HCT116 (cell line): ENCODE data around the gene KHDRBS2. TPM values are rescaled to one million over a fixed set of nuclear protein-coding genes. Genes with fewer than 3 reads are reported as not detected.

ENCODE experiments used
- ATAC-seq: fragments of 200-7000 bp; cut with Tn5 transposase; 2 replicates; pipeline ENCODE4 v1.9.1; 2020; ENCODE audit warnings: mild to moderate bottlenecking, moderate library complexity
- BruUV-seq: library from RNA; stranded (reverse); fragments of 400-500 nt; replicated peaks from 2 replicates; lab custom pipeline; 2021; lab: Mats Ljungman, UMichigan
- CTCF ChIA-PET: fragments of 300-600 bp; sonication (Branson Sonifier 250); formaldehyde crosslinking; loops from one replicate; lab custom pipeline; 2021; ENCODE audit warnings: antibody characterized with exemption; lab: Charles Lee
- POLR2A ChIA-PET: fragments of 300-600, 350-600 bp; sonication (Branson Sonifier 250); formaldehyde crosslinking; loops from one replicate; lab custom pipeline; 2021; ENCODE audit warnings: antibody characterized with exemption; lab: Charles Lee
- RAD21 ChIA-PET, 2 experiments: fragments of 300-600 bp; sonication (Branson Sonifier 250); formaldehyde crosslinking; loops; one replicate each; lab custom pipeline; 2023; ENCODE audit warnings: low total read pairs in 2 of 2; ENCODE audit not compliant: uncharacterized antibody in 2 of 2, unreplicated experiment in 2 of 2, low non-redundant PET in 1 of 2; lab: Charles Lee
- DNase-seq: peaks from one replicate; pipeline ENCODE4 v3.0.0-alpha.2; 2010; ENCODE audit warnings: low read depth, low spot score
- H2AFZ ChIP-seq: fragments of 200-600 bp; shearing (Covaris generic), sonication (generic); 2 replicates; pipeline ENCODE4 v1.6.1; 2017; ENCODE audit warnings: low read depth, mixed run types, mixed read lengths, antibody characterized with exemption, low read length; ENCODE audit not compliant: poor library complexity, severe bottlenecking
- H3K27ac ChIP-seq: 2 replicates; pipeline ENCODE4 v1.5.1; 2012; ENCODE audit warnings: low read depth, low read length
- H3K27me3 ChIP-seq: fragments of 200-600 bp; sonication (generic); 2 replicates; pipeline ENCODE4 v1.6.1; 2016; ENCODE audit warnings: mixed run types, low read length, mixed read lengths; ENCODE audit not compliant: insufficient read depth
- H3K36me3 ChIP-seq, 2 experiments: fragments of 200-500 bp in 1 of 2; fragments of 200-600 bp in 1 of 2; sonication (Bioruptor generic) in 1 of 2; sonication (generic) in 1 of 2; 2 replicates each; pipeline versions ENCODE4 v1.5.1 to v1.6.1; 2014 to 2016; ENCODE audit warnings: low read length in 2 of 2, inconsistent platforms in 1 of 2, mixed read lengths in 1 of 2, mixed run types in 1 of 2; ENCODE audit not compliant: insufficient read depth in 2 of 2, control insufficient read depth in 1 of 2
- H3K4me1 ChIP-seq, 2 experiments: fragments of 200-600 bp in 1 of 2; sonication (generic) in 1 of 2; 2 replicates each; pipeline versions ENCODE4 v1.5.1 to v1.6.1; 2012 to 2017; ENCODE audit warnings: low read length in 2 of 2, inconsistent platforms in 1 of 2, mild to moderate bottlenecking in 1 of 2, mixed read lengths in 1 of 2, mixed run types in 1 of 2, moderate library complexity in 1 of 2; ENCODE audit not compliant: insufficient read depth in 2 of 2, control insufficient read depth in 1 of 2
- H3K4me2 ChIP-seq: fragments of 200-600 bp; sonication (generic); 2 replicates; pipeline ENCODE4 v1.6.1; 2017; ENCODE audit warnings: mixed run types, low read length, mixed read lengths
- H3K4me3 ChIP-seq, 2 experiments: fragments of 200-600 bp in 1 of 2; sonication (generic) in 1 of 2; replicated peaks in 1 of 2; 2 replicates each; pipeline ENCODE4 v1.5.1; 2011 to 2016; ENCODE audit warnings: low read length in 2 of 2, control low read depth in 1 of 2, low read depth in 1 of 2, mild to moderate bottlenecking in 1 of 2, mixed read lengths in 1 of 2, mixed run types in 1 of 2
- H3K79me2 ChIP-seq: fragments of 200-600 bp; sonication (generic); 2 replicates; pipeline ENCODE4 v1.6.1; 2017; ENCODE audit warnings: mild to moderate bottlenecking, mixed run types, low read length, moderate library complexity, mixed read lengths; ENCODE audit not compliant: insufficient read depth
- H3K9ac ChIP-seq: fragments of 200-600 bp; sonication (generic); 2 replicates; pipeline ENCODE4 v1.6.1; 2016; ENCODE audit warnings: low read length, mixed read lengths
- H3K9me2 ChIP-seq: fragments of 200-600 bp; sonication (generic), shearing (Covaris generic); 2 replicates; pipeline ENCODE4 v1.6.1; 2017; ENCODE audit warnings: mixed run types, mild to moderate bottlenecking, moderate library complexity; ENCODE audit not compliant: insufficient read depth
- H3K9me3 ChIP-seq, 2 experiments: fragments of 200-500 bp in 1 of 2; fragments of 200-600 bp in 1 of 2; sonication (Bioruptor generic) in 1 of 2; sonication (generic) in 1 of 2; 2 replicates each; pipeline ENCODE4 v1.6.1; 2014 to 2017; ENCODE audit warnings: low read length in 2 of 2, mixed read lengths in 2 of 2, inconsistent platforms in 1 of 2, low read depth in 1 of 2, mild to moderate bottlenecking in 1 of 2, mixed run types in 1 of 2, moderate library complexity in 1 of 2; ENCODE audit not compliant: control insufficient read depth in 1 of 2, insufficient read depth in 1 of 2
- H4K20me1 ChIP-seq: fragments of 200-600 bp; sonication (generic), shearing (Covaris generic); 2 replicates; pipeline ENCODE4 v1.6.1; 2017; ENCODE audit warnings: mixed run types, mild to moderate bottlenecking, moderate library complexity; ENCODE audit not compliant: insufficient read depth
- EZH2 ChIP-seq: fragments of 200-600 bp; sonication (generic); IDR thresholded peaks from 2 replicates; pipeline ENCODE4 v1.6.1; 2017; ENCODE audit warnings: antibody characterized with exemption, mixed run types
- ZFX ChIP-seq: fragments of 450-650 bp; IDR thresholded peaks from 2 replicates; pipeline ENCODE4 v1.6.1; 2017
- intact Hi-C: fragments of 100-400 bp; cut with micrococcal nuclease; formaldehyde crosslinking; loops from 2 replicates; pipeline ENCODE4 v1.10.0; 2022
- total RNA-seq: library from RNA; stranded (reverse); gene quantifications from one replicate; pipeline ENCODE4 v1.2.1, GENCODE V29; 2021; ENCODE audit not compliant: unreplicated experiment
- TF ChIP-seq, protein P1 (sequence below): IDR thresholded peaks from 2 replicates; pipeline ENCODE4 v1.6.1; 2012
- TF ChIP-seq, protein P2 (sequence below): IDR thresholded peaks from 2 replicates; pipeline ENCODE4 v1.6.1; 2011; ENCODE audit warnings: mild to moderate bottlenecking, low read length, moderate library complexity; ENCODE audit not compliant: insufficient replicate concordance; ENCODE audit errors: extremely low read depth

KHDRBS2 gene
- total RNA-seq, 1 experiment from 2014 or later: not detected

DNA sequence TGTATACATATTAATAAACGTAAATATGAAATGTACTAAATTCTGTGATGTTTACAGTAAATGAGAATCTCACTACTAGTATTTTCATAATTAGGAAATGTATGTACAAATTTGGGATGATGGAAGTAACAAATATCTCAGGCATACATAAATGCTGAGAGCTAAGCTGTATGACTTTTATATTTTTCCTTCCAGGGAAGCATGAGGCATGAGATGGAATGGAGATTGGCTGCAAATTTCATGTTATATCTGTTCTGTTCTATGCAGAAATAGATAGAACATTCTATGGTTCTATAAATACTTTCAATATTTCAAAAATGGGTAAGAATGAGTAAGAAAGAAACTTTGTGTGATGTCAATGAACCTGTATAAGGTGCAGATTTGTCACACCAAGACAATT, 335.2 kb downstream of the KHDRBS2 start:
- H3K4me3 ChIP-seq: no peak overlapping the region
- H4K20me1 ChIP-seq: no peaks in the 10 kb centered on the region
- H3K27me3 ChIP-seq: no peaks in the 10 kb centered on the region
- no TSS peak for BruUV-seq
- H3K4me1 ChIP-seq: no peaks in the 10 kb centered on the region
- no peak for ATAC-seq
- no peak overlapping the region for H3K9ac ChIP-seq
- H3K9me3 ChIP-seq: peaks cover 23 to 27% of the 10 kb centered on the region in 2 experiments; a peak in 2 of 4 replicates
- H2AFZ ChIP-seq: no peak overlapping the region
- DNase-seq: no peak
- no peaks in the 10 kb centered on the region for H3K36me3 ChIP-seq
- H3K9me2 ChIP-seq: no peaks in the 10 kb centered on the region
- intact Hi-C loops: no loop called here
- no peak overlapping the region for H3K4me2 ChIP-seq
- RAD21 ChIA-PET: no interaction called here
- POLR2A ChIA-PET: no interaction called here
- CTCF ChIA-PET: no interaction called here
- H3K27ac ChIP-seq: no peak overlapping the region
- no peak for TF ChIP-seq EZH2
- H3K79me2 ChIP-seq: no peaks in the 10 kb centered on the region

DNA sequence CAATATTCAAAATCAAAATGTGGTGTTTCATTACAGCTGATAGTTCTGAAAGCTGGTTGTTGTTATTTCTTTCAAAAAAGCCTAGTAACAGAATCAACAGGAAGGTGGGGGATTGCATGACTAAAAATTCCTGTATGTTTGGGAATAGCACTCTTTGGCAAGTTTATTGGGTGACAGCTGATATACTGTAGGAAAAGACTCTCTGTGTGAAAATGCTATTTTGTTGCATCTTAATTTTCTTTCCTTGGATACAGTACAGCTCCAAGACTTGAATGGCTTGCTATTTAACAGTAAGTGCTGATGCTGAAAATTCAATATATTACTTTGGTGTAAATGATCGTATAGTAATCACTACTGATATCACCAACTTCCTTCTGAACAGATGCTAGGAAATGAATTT, 336.1 kb downstream of the KHDRBS2 start:
- ChIA-PET POLR2A (no interaction called here), RAD21 (no interaction called here), CTCF (no interaction called here)
- Histone ChIP-seq H3K9me3 (peaks cover 23% of the 10 kb centered on the region in 2 experiments; a peak in 3 of 4 replicates), H4K20me1 (no peaks in the 10 kb centered on the region), H2AFZ (no peak overlapping the region), H3K9ac (no peak overlapping the region), H3K9me2 (no peaks in the 10 kb centered on the region), H3K4me1 (no peaks in the 10 kb centered on the region), H3K4me2 (no peak overlapping the region), H3K27me3 (no peaks in the 10 kb centered on the region), H3K36me3 (no peaks in the 10 kb centered on the region), H3K4me3 (no peak overlapping the region), H3K79me2 (no peaks in the 10 kb centered on the region), H3K27ac (no peak overlapping the region)
- TF ChIP-seq, protein P1, sequence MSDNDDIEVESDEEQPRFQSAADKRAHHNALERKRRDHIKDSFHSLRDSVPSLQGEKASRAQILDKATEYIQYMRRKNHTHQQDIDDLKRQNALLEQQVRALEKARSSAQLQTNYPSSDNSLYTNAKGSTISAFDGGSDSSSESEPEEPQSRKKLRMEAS: no peak
- TF ChIP-seq, protein P2, sequence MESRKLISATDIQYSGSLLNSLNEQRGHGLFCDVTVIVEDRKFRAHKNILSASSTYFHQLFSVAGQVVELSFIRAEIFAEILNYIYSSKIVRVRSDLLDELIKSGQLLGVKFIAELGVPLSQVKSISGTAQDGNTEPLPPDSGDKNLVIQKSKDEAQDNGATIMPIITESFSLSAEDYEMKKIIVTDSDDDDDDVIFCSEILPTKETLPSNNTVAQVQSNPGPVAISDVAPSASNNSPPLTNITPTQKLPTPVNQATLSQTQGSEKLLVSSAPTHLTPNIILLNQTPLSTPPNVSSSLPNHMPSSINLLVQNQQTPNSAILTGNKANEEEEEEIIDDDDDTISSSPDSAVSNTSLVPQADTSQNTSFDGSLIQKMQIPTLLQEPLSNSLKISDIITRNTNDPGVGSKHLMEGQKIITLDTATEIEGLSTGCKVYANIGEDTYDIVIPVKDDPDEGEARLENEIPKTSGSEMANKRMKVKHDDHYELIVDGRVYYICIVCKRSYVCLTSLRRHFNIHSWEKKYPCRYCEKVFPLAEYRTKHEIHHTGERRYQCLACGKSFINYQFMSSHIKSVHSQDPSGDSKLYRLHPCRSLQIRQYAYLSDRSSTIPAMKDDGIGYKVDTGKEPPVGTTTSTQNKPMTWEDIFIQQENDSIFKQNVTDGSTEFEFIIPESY: no peak
- no peak for TF ChIP-seq ZFX
- no peak for TF ChIP-seq EZH2
- no peak for ATAC-seq
- no peak for DNase-seq
- intact Hi-C loops: no loop called here
- BruUV-seq: no TSS peak
